HG03097 (cell line): ENCODE measurements around the gene HSPG2.
"Not testable (repeated sequence)": the region's sequence is repeated elsewhere in the genome, so short reads cannot be mapped to it uniquely, and the experiment has no call there.

Experiments used
- ATAC-seq: cut with Tn5 transposase; IDR thresholded peaks from one replicate; pipeline ENCODE4 v1.9.1; 2021; ENCODE audit not compliant: unreplicated experiment, low FRiP score

HSPG2 gene

DNA sequence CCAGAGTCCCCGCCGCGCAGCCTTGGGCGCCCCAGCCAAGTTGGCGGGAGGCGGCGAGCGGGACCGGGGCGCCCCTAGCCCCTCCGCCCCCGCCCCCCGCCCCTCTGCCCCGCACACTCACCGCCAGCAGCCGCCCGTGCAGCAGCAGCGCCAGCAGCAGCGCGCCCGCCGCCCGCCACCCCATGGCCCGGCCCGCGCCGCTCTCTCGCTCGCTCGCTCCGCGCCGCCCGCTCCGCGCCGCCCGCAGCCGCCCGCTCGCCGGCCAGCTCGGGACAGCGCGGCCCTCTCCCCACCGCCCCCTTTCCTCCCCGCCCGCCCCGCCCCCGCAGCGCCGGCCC is at the start of gene HSPG2:
Gene HSPG2 (minus strand): TSS at position 277 of the 338 bp plus-strand sequence. CDS start 93 bp downstream, at position 184.
- no peak for ATAC-seq

DNA sequence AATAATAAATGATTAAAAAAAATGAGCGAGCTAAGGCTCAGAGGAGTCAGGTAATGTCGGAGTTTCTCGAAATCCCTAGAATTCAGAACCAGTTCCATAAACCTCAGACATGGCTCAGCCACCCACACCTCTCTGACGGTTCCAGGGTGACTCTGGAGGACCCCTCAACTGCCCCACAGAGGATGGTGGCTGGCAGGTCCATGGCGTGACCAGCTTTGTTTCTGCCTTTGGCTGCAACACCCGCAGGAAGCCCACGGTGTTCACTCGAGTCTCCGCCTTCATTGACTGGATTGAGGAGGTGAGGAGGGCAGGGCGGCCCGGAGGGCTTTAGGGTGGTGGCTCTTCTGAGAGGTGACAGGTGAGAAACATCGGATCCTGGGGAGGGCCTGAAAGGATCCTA is 49.3 kb upstream of the HSPG2 start:
- not testable (repeated sequence) for ATAC-seq

DNA sequence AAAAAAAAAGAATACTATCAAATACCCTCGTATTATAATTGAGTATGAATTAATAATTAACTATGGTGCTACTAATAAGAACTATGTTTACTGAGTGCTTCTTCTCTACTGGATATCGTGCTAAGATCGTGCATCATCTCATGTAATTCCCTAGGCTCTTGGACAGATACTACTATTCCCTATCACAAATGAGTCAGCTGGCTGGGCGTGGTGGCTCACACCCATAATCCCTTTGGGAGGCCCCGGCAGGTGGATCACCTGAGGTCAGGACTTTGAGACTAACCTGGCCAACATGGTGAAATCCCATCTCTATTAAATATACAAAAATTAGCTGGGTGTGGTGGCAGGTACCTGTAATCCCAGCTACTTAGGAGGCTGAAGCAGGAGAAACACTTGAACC is 48.8 kb upstream of the HSPG2 start:
- ATAC-seq, result not testable (repeated sequence)

DNA sequence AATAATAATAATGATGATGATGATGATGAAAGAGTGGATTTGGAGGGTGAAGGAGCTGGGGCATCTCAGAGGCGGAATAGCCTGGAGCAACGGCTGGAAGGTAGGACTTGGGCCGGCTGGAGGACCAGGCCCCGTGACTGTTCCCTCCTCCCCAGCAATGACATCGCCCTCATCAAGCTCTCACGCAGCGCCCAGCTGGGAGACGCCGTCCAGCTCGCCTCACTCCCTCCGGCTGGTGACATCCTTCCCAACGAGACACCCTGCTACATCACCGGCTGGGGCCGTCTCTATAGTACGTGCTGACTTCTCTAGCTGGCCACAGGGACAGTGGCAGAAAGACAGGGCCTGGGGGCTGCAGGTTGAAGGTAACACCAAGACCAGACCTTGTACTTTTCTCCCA is 46.4 kb upstream of the HSPG2 start:
- ATAC-seq, result not testable (repeated sequence)

DNA sequence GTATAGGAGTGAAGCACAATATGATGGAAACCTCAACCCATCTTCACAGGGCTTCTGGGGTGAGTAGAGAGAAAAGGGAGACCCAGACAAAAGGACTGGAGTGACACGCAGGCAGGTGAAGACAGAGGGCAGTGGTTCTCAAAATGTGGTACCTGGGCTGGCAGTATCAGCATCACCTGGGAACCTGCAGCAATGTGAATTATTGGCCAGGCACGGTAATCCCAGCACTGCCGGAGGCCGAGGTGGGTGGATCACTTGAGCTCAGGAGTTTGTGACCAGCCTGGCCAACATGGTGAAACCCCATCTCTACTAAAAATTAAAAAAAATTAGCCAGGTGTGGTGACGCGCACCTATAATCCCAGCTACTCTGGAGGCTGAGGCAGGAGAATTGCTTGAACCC is 45.0 kb upstream of the HSPG2 start:
- ATAC-seq, result not testable (repeated sequence)

DNA sequence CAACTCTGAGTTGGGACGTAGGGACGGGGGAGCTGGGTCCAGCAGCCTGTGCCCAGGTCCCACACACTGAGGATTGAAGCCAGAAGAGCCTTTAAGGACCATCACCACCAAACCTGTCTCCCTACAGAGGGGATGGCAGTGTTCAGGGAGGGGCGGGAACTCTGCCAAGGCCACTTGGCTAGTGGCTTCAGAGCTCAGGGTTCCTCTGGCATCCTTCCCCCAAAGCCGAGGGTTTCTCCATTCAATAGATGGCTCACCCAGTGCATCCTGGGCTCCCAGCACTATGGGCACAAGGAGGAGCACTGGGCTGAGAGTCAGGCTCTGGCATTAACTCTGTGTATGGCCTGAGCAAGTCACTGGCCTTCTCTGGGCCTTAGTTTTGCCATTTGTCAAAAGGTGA is 44.1 kb upstream of the HSPG2 start:
- not testable (repeated sequence) for ATAC-seq

DNA sequence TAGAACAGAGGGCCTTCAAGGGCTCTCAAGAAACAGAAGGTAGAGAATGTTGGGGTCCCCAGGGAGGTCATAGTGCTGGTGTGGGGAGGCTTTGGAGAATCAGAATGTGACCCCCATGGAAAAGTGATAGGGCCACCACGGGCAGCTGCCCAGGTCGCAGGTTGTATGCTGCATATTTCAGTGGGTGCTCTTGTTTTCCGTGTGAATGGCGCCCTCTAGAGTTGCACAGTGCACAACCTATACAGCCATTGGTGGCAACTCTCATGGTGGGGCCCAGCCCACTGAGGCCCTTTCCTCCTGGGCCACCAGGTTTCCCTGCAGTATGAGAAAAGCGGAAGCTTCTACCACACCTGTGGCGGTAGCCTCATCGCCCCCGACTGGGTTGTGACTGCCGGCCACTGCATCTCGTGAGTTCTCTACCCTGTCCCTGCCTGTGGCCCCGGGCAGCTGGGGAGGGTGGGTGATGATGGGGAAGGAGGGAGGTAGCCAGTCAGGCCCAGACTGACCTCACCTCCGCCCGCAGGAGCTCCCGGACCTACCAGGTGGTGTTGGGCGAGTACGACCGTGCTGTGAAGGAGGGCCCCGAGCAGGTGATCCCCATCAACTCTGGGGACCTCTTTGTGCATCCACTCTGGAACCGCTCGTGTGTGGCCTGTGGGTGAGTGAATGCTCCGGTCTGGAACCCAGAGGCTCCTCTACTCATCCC is 43.6 kb upstream of the HSPG2 start:
- ATAC-seq, result not testable (repeated sequence)

DNA sequence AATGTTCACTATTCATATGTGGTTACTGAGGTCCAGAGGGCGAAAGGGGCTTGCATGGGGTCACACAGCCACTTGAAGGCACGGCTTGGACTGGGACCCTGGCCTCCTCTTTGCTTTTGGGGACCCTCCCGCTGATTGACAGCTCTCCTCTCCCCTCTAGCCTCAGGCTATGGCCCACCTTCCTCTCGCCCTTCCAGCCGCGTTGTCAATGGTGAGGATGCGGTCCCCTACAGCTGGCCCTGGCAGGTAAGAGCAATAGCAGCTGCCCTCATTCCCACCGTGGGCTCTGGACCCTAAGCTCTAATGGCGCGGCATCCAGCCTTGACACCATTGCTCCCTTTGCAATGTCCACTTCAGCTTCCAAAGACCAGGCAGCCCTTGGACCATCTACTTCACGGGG is 41.1 kb upstream of the HSPG2 start:
- not testable (repeated sequence) for ATAC-seq

DNA sequence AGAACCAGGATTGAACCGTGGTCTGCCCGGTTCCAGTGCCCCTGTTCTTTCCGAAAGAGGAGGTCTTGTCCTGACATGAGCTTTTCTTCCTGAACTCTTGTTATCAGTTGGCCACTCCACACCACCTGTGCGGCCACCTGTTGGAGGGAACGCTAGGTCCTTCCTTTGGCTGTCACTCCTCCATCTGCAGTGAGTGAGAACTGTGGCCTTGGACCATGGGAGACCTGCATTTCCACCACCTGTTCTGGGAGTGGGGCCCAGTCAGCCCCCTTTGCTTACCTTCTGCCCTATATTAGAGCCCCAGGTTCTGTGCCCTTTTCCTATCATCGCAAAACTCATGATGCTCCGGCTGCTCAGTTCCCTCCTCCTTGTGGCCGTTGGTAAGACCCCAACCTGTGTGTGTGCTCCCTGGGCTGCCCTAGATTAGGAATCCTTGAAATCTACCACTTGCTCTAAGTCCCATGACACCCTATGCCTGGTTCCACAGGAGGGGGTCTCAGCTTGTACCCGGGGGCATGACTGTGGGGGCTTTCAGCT is 39.7 kb upstream of the HSPG2 start, which contains the start of gene CELA3B:
Gene CELA3B (plus strand): TSS at position 320 of the 537 bp plus-strand sequence. CDS start 18 bp downstream, at position 338.
- ATAC-seq, result not testable (repeated sequence)

DNA sequence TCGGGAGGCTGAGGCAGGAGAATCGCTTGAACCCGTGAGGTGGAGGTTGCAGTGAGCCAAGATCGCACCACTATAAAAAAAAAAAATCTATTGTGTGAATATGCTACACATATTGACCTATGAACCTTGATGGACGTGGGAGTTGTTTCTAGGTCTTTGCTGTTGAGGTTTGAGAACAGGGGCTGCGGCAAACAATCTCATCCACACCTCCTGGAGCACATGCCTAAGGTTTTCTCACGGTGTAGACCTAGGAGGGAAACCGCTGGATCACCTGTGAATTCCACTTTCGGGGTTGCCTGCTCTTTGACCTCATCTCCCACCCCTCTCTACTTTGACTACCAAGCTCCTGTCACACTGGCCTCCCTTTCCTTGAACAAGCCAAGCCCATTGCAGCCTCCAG is 38.2 kb upstream of the HSPG2 start:
- not testable (repeated sequence) for ATAC-seq

DNA sequence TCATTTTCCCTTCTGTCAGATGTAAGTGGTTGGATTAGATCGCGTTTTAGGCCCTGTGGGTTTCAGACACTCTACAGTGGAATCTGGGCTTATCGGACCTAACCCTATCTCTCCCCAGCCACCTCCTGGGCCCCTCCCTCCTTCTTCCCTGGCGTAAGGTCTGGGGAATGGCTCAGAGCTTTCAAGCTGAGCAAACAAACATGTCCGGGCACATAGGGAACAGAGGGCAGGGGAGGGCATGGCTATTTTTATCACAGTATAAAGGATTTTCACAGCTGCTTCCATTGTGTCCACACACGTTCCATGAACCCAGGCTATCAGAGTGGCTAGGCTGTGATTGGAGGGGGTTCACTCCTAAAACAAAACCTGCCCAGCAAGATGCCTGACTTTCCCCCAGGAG is 37.6 kb upstream of the HSPG2 start:
- ATAC-seq, result not testable (repeated sequence)

DNA sequence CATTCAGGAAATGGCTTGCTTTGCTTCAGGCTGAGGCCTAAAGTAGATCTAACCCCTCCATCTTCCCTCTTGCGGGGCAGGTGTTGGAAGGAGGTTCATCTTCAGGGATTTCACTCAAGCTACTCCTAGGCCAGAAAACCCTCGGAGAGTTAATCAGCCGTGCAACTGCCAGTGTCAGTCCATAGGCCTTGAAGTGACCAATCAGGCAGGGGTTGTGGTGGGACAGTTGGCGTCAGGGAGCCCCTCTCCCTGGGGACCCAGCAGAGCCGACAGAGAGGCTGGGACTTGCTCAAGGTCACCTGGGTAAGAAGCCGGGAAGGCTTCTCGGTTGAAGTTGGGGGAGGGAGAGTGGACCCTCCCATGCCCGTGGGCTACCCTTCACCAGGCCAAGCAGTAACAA is 36.8 kb upstream of the HSPG2 start:
- ATAC-seq, result not testable (repeated sequence)

DNA sequence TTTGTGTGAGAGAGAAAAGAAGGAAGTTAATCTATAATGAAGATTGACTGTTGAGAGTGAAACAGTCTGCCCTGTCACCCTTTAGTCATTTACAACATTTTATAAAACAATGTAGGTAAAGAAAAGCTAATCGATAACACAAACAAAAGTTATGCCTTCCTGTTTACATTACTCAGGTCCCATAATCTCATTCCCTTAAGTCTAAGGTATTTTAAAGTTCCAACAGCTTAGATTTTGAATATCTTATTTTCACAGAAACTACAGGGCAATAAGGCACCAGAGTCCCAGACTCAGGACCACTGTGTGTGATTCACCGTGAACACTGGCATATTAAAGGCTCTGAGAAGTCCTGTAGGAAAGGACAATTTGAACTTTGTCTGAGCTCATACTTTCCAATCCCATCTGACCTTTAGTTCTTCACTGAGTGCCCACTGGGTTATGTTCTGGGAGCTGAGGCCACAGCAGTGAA is 35.9 kb upstream of the HSPG2 start:
- ATAC-seq, result not testable (repeated sequence)

DNA sequence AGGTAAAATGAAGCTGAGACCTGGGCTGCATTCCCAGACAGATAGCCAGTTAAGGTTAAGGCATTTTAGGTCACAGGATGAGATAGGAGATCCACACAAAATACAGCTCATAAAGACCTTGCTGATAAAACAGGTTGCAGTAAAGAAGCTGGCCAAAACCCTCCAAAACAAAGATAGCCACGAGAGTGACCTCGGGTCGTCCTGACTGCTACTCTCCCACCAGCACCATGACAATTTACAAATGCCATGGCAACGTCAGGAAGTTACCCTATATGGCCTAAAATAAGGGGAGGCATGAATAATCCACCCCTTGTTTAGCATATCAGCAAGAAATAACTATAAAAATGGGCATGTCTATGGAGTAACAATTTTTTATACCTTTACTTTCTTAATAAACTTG is 33.4 kb upstream of the HSPG2 start:
- ATAC-seq, result not testable (repeated sequence)

DNA sequence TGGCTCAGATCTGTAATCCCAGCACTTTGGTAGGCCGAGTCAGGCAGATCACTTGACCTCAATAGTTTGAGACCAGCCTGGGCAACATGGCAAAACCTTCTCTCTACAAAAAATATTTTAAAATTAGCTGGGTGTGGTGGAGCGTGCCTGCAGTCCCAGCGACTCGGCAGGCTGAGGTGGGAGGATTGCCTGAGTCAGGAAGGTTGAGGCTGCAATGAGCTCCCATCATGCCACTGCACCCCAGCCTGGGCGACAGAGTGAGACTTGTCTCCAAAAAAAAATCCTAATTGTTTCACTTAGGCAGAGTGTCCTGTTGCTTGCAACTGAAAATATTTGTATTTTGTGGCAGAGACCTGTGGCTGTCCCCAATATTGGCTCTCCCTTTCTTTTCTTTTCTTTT is 32.0 kb upstream of the HSPG2 start:
- not testable (repeated sequence) for ATAC-seq

DNA sequence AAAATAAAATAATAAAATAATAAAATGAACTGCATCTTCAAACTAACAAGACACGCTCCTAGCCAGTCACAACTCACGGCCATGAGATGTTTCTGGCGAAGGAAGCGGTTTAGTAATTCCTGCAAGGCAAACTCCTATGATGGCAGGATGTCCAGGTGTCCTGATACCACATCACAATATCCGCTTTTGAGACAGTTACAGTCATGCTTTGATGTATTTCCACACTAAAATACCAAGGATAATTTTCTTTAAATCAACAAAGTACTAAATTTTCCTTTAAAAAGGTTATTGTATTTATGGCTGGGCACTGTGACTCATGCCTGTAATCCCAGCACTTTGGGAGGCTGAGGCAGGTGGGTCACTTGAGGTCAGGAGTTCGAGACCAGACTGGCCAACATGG is 30.1 kb upstream of the HSPG2 start:
- ATAC-seq, result not testable (repeated sequence)

DNA sequence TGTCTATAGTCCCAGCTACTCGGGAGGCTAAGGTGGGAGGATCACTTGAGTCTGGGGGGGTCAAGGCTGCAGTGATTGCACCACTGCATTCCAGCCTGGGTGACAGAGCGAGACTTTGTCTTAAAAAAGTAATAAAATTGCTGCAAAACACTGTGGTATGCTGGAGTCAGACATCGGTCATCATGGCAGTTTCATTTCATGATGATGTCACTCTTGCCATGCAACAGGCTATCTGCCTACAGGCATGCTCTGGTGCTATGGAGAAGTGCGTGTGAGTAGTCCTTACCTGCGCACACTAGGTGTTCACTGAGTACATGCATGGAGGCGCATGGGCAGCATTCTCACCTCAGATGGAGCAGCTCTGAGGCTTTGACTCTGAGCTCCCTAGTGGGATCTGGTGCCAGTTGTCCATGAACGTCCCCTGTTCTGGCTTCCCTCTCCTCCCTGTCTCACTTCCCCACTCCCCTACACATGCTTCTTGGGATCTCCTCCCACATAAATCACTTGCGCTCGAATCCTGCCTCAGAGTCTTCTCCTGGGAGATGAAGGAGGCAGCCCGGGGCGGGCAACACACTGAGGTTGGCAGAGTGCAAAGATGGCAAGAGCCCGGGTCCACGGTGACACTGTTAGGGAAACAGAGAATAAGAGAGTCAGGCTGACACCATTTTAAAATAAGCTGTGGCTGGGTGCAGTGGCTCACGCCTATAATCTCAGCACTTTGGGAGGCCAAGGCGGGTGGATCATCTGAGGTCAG is 29.3 kb upstream of the HSPG2 start:
- no peak for ATAC-seq

DNA sequence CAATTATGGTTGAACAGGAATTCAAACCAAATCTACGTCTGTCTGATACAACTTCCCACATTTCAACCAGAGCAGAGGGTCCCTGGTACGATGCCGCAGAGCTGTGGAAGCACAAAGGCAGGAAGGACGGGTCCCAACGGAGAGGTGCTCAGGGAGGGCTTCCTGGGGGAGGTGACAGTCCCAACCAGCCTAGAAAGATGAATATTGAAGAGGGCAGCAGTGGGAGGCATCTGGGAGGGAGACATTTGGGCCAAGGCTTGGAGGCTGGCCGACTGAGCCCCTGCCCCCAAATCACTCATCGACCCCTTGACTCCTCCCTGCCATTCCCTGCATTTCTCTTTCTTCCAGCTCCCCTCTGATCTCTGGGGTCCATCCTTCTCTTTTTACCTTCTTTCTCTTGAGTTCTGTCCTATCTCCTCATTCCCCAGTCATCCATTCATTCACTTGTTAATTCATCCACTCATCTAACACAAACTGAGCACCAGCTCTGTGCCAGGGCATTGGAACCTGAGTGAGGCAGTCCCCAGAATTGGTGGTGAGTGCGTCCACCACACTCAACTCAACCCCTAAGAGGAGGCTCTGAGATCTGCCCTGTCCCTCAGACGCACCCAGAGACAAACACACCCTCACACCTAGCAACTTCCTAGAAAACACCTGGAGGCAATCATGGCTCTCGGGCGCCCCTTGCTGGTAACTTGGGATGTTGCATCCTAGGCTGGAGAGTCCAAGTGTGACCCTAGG is 26.5 kb upstream of the HSPG2 start:
- no peak for ATAC-seq

DNA sequence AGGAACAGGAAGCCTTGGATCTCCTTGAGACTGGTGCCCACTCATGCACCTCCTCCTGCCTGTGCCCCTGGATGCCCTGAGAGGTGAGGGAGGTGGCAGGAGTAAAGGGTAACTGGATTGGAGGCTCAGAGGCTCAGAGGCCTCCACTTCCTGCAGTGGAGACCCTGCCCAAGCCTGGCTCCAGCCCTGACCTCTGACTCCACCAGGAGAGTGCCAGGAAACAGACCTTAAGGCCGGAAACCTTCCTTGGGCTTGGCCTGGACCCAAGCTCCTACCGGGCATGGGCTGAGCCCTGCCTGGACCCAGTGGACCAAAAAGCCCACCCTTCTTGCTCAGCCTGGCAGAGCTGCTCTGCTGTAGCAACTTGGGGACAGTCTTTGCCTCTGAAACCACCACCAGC is 24.7 kb upstream of the HSPG2 start:
- ATAC-seq, result no peak

DNA sequence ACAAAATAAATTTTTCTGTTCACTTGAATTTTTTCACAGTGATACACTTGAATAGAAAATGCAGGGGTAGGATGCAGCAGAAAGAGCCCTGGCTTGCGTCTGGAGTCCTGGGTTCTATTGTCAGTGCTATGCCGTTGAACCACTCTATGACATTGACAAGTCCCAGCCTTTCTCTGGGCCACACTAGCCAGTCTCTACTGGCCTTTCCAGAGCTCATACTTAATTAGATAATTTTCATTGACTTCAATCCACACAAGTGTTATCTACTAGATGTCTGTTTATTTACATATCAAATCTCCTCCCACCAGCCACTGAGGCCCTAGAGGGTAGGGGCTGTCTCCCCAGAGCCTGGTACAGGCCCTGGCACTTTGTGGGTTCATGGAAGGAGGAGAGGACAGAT is 24.2 kb upstream of the HSPG2 start:
- ATAC-seq, result no peak
